GM23338 (cell line): ENCODE measurements around the gene OCA2. TPM values are rescaled to one million over a fixed set of nuclear protein-coding genes. Genes with fewer than 3 reads are reported as not detected.

Source experiments
- ATAC-seq: fragments of 200-7000 bp; cut with Tn5 transposase; 3 replicates; pipeline ENCODE4 v1.9.1; 2020
- DNase-seq: peaks from one replicate; pipeline ENCODE4 v3.0.0-alpha.2; 2015; ENCODE audit warnings: low spot score
- H2AFZ ChIP-seq: fragments of 200-600 bp; sonication (generic); 2 replicates; pipeline ENCODE4 v1.8.0; 2016; ENCODE audit warnings: antibody characterized with exemption, mild to moderate bottlenecking, moderate library complexity
- H3F3A ChIP-seq: fragments of 200-600 bp; sonication (generic); replicated peaks from 2 replicates; pipeline ENCODE4 v1.8.0; 2017; ENCODE audit warnings: antibody characterized with exemption, mixed run types, low read depth
- H3K27ac ChIP-seq: fragments of 200-600 bp; sonication (generic); 2 replicates; pipeline ENCODE4 v1.6.1; 2016; ENCODE audit warnings: low read depth
- H3K27me3 ChIP-seq: fragments of 200-600 bp; sonication (generic); 2 replicates; pipeline ENCODE4 v1.8.0; 2016; ENCODE audit warnings: mild to moderate bottlenecking, mixed run types, moderate library complexity; ENCODE audit not compliant: insufficient read depth
- H3K36me3 ChIP-seq: fragments of 200-600 bp; sonication (generic); 2 replicates; pipeline ENCODE4 v1.8.0; 2016; ENCODE audit warnings: mild to moderate bottlenecking; ENCODE audit not compliant: insufficient read depth
- H3K4me1 ChIP-seq: fragments of 200-600 bp; sonication (generic); 2 replicates; pipeline ENCODE4 v1.8.0; 2016; ENCODE audit warnings: mild to moderate bottlenecking, moderate library complexity; ENCODE audit not compliant: insufficient read depth
- H3K4me2 ChIP-seq: fragments of 200-600 bp; sonication (generic); 2 replicates; pipeline ENCODE4 v1.7.1; 2017; ENCODE audit warnings: mixed run types
- H3K4me3 ChIP-seq: fragments of 200-600 bp; sonication (generic); 2 replicates; pipeline ENCODE4 v1.6.1; 2016; ENCODE audit warnings: mixed run types
- H3K79me2 ChIP-seq: fragments of 200-600 bp; sonication (generic); replicated peaks from 2 replicates; pipeline ENCODE4 v1.8.0; 2017; ENCODE audit warnings: mild to moderate bottlenecking; ENCODE audit not compliant: insufficient read depth
- H3K9me2 ChIP-seq: fragments of 200-600 bp; sonication (generic); 2 replicates; pipeline ENCODE4 v1.8.0; 2017; ENCODE audit not compliant: insufficient read depth
- H4K20me1 ChIP-seq: fragments of 200-600 bp; sonication (generic); replicated peaks from 2 replicates; pipeline ENCODE4 v1.8.0; 2017; ENCODE audit warnings: mild to moderate bottlenecking; ENCODE audit not compliant: insufficient read depth
- H3K27ac Mint-ChIP-seq: 2 replicates; pipeline ENCODE4 v1.8.0; 2020; ENCODE audit warnings: inconsistent platforms, mild to moderate bottlenecking, moderate library complexity, mixed read lengths
- H3K27me3 Mint-ChIP-seq: 3 replicates; pipeline ENCODE4 v1.8.0; 2022; ENCODE audit warnings: low read depth, mild to moderate bottlenecking, moderate library complexity, mixed read lengths, inconsistent platforms; ENCODE audit not compliant: insufficient read depth, poor library complexity
- H3K36me3 Mint-ChIP-seq: 3 replicates; pipeline ENCODE4 v1.8.0; 2021; ENCODE audit warnings: low read depth, mild to moderate bottlenecking, inconsistent platforms, moderate library complexity, mixed read lengths
- H3K4me1 Mint-ChIP-seq: 3 replicates; pipeline ENCODE4 v1.8.0; 2020; ENCODE audit warnings: mild to moderate bottlenecking, inconsistent platforms, mixed read lengths
- H3K4me3 Mint-ChIP-seq: 3 replicates; pipeline ENCODE4 v1.8.0; 2021; ENCODE audit warnings: moderate library complexity, mild to moderate bottlenecking, inconsistent platforms, mixed read lengths
- H3K9me3 Mint-ChIP-seq: 3 replicates; pipeline ENCODE4 v1.8.0; 2020; ENCODE audit warnings: moderate library complexity, mild to moderate bottlenecking, inconsistent platforms, mixed read lengths
- CREB1 ChIP-seq: fragments of 250-450 bp; sonication (Bioruptor Pico); IDR thresholded peaks from 2 replicates; pipeline ENCODE4 v1.5.0; 2020; ENCODE audit warnings: low read depth, mild to moderate bottlenecking, moderate library complexity
- ETS1 ChIP-seq: IDR thresholded peaks from 2 replicates; pipeline ENCODE4 v1.6.1; 2016; ENCODE audit warnings: antibody characterized with exemption
- EZH2 ChIP-seq: fragments of 200-600 bp; sonication (generic); IDR thresholded peaks from one replicate; pipeline ENCODE4 v1.8.0; 2017; ENCODE audit warnings: antibody characterized with exemption, mild to moderate bottlenecking, low read depth; ENCODE audit not compliant: unreplicated experiment
- EZH2phosphoT487 ChIP-seq: fragments of 200-600 bp; sonication (generic); IDR thresholded peaks from one replicate; pipeline ENCODE4 v1.8.1; 2018; ENCODE audit warnings: antibody characterized with exemption; ENCODE audit not compliant: unreplicated experiment
- JUNB ChIP-seq: IDR thresholded peaks from one replicate; pipeline ENCODE4 v1.6.1; 2016; ENCODE audit warnings: antibody characterized with exemption; ENCODE audit not compliant: unreplicated experiment
- NANOG ChIP-seq: IDR thresholded peaks from 2 replicates; pipeline ENCODE4 v1.6.1; 2016; ENCODE audit warnings: antibody characterized with exemption, borderline replicate concordance
- POLR2AphosphoS5 ChIP-seq: IDR thresholded peaks from 2 replicates; pipeline ENCODE4 v1.6.1; 2016; ENCODE audit warnings: antibody characterized with exemption, low read depth
- REST ChIP-seq: IDR thresholded peaks from one replicate; pipeline ENCODE4 v1.6.1; 2018; ENCODE audit warnings: antibody characterized with exemption; ENCODE audit not compliant: unreplicated experiment
- STAT1 ChIP-seq: IDR thresholded peaks from one replicate; pipeline ENCODE4 v1.6.1; 2016; ENCODE audit warnings: antibody characterized with exemption; ENCODE audit not compliant: unreplicated experiment
- ZNF114 ChIP-seq: fragments of 250-450 bp; sonication (Bioruptor Pico); IDR thresholded peaks from 2 replicates; pipeline ENCODE4 v1.5.0; 2020; ENCODE audit warnings: mild to moderate bottlenecking, moderate library complexity
- ZNF331 ChIP-seq: fragments of 250-450 bp; sonication (Bioruptor Pico); IDR thresholded peaks from 2 replicates; pipeline ENCODE4 v1.5.0; 2020; ENCODE audit warnings: low read depth, mild to moderate bottlenecking, moderate library complexity
- polyA plus RNA-seq: library from polyadenylated mRNA; unstranded; fragments of >200 nt; fragmentation: Nextera tagmentation; extraction: Ambion mirVana; gene quantifications from 2 replicates; pipeline ENCODE4 v1.2.1, GENCODE V29; 2016
- total RNA-seq: library from RNA; depleted of rRNA; stranded (reverse); fragments of >200 nt; shearing (Covaris generic); gene quantifications from 2 replicates; pipeline ENCODE4 v1.2.3, GENCODE V29; 2014
- TF ChIP-seq, protein P1 (sequence below), 2 experiments: fragments of 200-600 bp in 1 of 2; sonication (generic) in 1 of 2; conservative IDR thresholded peaks; 2 replicates each; pipeline versions ENCODE4 v1.5.1 to v1.6.1; 2016 to 2017; ENCODE audit warnings: antibody characterized with exemption in 2 of 2, low read depth in 2 of 2, mild to moderate bottlenecking in 2 of 2, moderate library complexity in 1 of 2
- TF ChIP-seq, protein P2 (sequence below): fragments of 250-450 bp; sonication (Bioruptor Pico); IDR thresholded peaks from 2 replicates; pipeline ENCODE4 v1.5.0; 2020; ENCODE audit warnings: mild to moderate bottlenecking, moderate library complexity

Gene OCA2
- total and polyA plus RNA-seq, 2 experiments from 2014 or later, result 0.40 to 0.69 TPM

- H3K79me2 ChIP-seq, result no peaks in the 10 kb centered on the region
- no peak overlapping the region for H3K27ac Mint-ChIP-seq
- no peak overlapping the region for H3K4me3 ChIP-seq
- ATAC-seq, result no peak
- TF ChIP-seq CREB1, result no peak
- TF ChIP-seq, protein P1, sequence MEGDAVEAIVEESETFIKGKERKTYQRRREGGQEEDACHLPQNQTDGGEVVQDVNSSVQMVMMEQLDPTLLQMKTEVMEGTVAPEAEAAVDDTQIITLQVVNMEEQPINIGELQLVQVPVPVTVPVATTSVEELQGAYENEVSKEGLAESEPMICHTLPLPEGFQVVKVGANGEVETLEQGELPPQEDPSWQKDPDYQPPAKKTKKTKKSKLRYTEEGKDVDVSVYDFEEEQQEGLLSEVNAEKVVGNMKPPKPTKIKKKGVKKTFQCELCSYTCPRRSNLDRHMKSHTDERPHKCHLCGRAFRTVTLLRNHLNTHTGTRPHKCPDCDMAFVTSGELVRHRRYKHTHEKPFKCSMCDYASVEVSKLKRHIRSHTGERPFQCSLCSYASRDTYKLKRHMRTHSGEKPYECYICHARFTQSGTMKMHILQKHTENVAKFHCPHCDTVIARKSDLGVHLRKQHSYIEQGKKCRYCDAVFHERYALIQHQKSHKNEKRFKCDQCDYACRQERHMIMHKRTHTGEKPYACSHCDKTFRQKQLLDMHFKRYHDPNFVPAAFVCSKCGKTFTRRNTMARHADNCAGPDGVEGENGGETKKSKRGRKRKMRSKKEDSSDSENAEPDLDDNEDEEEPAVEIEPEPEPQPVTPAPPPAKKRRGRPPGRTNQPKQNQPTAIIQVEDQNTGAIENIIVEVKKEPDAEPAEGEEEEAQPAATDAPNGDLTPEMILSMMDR (conservative IDR thresholded peaks at IDR 0.05; ENCODE audit: low read depth in 2 of 2), result no peak
- no peak for TF ChIP-seq EZH2
- no peak for TF ChIP-seq STAT1
- no peak for TF ChIP-seq REST
- TF ChIP-seq EZH2phosphoT487, result no peak
- TF ChIP-seq ZNF114 (CRISPR knock-in tag), result no peak
- no peak for TF ChIP-seq ZNF331 (CRISPR knock-in tag)
- no peak for TF ChIP-seq POLR2AphosphoS5
- TF ChIP-seq, protein P2, sequence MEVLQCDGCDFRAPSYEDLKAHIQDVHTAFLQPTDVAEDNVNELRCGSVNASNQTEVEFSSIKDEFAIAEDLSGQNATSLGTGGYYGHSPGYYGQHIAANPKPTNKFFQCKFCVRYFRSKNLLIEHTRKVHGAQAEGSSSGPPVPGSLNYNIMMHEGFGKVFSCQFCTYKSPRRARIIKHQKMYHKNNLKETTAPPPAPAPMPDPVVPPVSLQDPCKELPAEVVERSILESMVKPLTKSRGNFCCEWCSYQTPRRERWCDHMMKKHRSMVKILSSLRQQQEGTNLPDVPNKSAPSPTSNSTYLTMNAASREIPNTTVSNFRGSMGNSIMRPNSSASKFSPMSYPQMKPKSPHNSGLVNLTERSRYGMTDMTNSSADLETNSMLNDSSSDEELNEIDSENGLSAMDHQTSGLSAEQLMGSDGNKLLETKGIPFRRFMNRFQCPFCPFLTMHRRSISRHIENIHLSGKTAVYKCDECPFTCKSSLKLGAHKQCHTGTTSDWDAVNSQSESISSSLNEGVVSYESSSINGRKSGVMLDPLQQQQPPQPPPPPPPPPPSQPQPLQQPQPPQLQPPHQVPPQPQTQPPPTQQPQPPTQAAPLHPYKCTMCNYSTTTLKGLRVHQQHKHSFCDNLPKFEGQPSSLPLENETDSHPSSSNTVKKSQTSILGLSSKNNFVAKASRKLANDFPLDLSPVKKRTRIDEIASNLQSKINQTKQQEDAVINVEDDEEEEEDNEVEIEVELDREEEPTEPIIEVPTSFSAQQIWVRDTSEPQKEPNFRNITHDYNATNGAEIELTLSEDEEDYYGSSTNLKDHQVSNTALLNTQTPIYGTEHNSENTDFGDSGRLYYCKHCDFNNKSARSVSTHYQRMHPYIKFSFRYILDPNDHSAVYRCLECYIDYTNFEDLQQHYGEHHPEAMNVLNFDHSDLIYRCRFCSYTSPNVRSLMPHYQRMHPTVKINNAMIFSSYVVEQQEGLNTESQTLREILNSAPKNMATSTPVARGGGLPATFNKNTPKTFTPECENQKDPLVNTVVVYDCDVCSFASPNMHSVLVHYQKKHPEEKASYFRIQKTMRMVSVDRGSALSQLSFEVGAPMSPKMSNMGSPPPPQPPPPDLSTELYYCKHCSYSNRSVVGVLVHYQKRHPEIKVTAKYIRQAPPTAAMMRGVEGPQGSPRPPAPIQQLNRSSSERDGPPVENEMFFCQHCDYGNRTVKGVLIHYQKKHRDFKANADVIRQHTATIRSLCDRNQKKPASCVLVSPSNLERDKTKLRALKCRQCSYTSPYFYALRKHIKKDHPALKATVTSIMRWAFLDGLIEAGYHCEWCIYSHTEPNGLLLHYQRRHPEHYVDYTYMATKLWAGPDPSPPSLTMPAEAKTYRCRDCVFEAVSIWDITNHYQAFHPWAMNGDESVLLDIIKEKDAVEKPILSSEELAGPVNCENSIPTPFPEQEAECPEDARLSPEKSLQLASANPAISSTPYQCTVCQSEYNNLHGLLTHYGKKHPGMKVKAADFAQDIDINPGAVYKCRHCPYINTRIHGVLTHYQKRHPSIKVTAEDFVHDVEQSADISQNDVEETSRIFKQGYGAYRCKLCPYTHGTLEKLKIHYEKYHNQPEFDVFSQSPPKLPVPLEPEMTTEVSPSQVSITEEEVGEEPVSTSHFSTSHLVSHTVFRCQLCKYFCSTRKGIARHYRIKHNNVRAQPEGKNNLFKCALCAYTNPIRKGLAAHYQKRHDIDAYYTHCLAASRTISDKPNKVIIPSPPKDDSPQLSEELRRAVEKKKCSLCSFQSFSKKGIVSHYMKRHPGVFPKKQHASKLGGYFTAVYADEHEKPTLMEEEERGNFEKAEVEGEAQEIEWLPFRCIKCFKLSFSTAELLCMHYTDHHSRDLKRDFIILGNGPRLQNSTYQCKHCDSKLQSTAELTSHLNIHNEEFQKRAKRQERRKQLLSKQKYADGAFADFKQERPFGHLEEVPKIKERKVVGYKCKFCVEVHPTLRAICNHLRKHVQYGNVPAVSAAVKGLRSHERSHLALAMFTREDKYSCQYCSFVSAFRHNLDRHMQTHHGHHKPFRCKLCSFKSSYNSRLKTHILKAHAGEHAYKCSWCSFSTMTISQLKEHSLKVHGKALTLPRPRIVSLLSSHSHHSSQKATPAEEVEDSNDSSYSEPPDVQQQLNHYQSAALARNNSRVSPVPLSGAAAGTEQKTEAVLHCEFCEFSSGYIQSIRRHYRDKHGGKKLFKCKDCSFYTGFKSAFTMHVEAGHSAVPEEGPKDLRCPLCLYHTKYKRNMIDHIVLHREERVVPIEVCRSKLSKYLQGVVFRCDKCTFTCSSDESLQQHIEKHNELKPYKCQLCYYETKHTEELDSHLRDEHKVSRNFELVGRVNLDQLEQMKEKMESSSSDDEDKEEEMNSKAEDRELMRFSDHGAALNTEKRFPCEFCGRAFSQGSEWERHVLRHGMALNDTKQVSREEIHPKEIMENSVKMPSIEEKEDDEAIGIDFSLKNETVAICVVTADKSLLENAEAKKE, result no peak
- no peak for TF ChIP-seq NANOG
- no peak for TF ChIP-seq ETS1
- no peak for TF ChIP-seq JUNB
- H3K4me3 Mint-ChIP-seq, result no peak overlapping the region
- no peaks in the 10 kb centered on the region for H3K27me3 ChIP-seq
- H3K9me2 ChIP-seq, result no peaks in the 10 kb centered on the region
- H4K20me1 ChIP-seq, result no peaks in the 10 kb centered on the region; the same call in 1 of the 2 replicates
- H2AFZ ChIP-seq, result no peak overlapping the region
- no peak for DNase-seq
- H3K27me3 Mint-ChIP-seq, result peaks cover 6% of the 10 kb centered on the region
- H3K36me3 ChIP-seq, result peaks cover 8% of the 10 kb centered on the region; the same call in 1 of the 2 replicates
- peaks cover 70% of the 10 kb centered on the region for H3K36me3 Mint-ChIP-seq
- H3K4me1 Mint-ChIP-seq, result no peaks in the 10 kb centered on the region
- no peak overlapping the region for H3K4me2 ChIP-seq
- H3K27ac ChIP-seq, result no peak overlapping the region
- H3F3A ChIP-seq, result no peaks in the 10 kb centered on the region
- no peaks in the 10 kb centered on the region for H3K4me1 ChIP-seq
- no peaks in the 10 kb centered on the region for H3K9me3 Mint-ChIP-seq
Observed at GRCh38 chr15:28114721-28115622, 15.9 kb upstream of the OCA2 start.
